B cell (primary cell): Measurements from ENCODE around the gene B9D1. TPM values are rescaled to one million over a fixed set of nuclear protein-coding genes. Genes with fewer than 3 reads are reported as not detected.

Source experiments
- ATAC-seq: fragments of 200-7000 bp; cut with Tn5 transposase; one replicate; pipeline ENCODE4 v1.10.0; 2021; ENCODE audit warnings: low read depth, mild to moderate bottlenecking, moderate number of reproducible peaks, moderate library complexity
- CTCF ChIA-PET: fragments of 350-600 bp; sonication (Branson Sonifier 250); formaldehyde crosslinking; loops from one replicate; lab custom pipeline; 2021; ENCODE audit warnings: antibody characterized with exemption, inconsistent platforms; lab: Charles Lee
- POLR2A ChIA-PET: fragments of 350-600 bp; sonication (Branson Sonifier 250); formaldehyde crosslinking; loops from one replicate; lab custom pipeline; 2021; ENCODE audit warnings: antibody characterized with exemption; lab: Charles Lee
- DNase-seq: peaks from one replicate; pipeline ENCODE4 v3.0.0; 2013
- H2AFZ ChIP-seq: 2 replicates; pipeline ENCODE4 v1.6.1; 2012; ENCODE audit warnings: mild to moderate bottlenecking, low read depth, low read length; ENCODE audit not compliant: insufficient read depth, poor library complexity, severe bottlenecking
- H3K27ac ChIP-seq, 2 donors: 1 replicate in 1 of 2; 2 replicates in 1 of 2; pipeline ENCODE4 v1.5.1; 2012 to 2013; ENCODE audit warnings: low read length in 2 of 2, mild to moderate bottlenecking in 2 of 2, moderate library complexity in 1 of 2
- H3K27me3 ChIP-seq, 4 experiments: fragments of 200-600 bp in 1 of 4; sonication (generic) in 1 of 4; replicated peaks in 1 of 4; 1 replicate in 2 of 4; 2 replicates in 2 of 4; pipeline versions ENCODE4 v1.6.1 to v1.7.0; 2013 to 2016; ENCODE audit warnings: low read length in 3 of 4, mild to moderate bottlenecking in 2 of 4, mixed read lengths in 1 of 4, moderate library complexity in 1 of 4; ENCODE audit not compliant: insufficient read depth in 4 of 4, control insufficient read depth in 3 of 4; ENCODE audit errors: control extremely low read depth in 1 of 4
- H3K36me3 ChIP-seq, 2 experiments: replicated peaks in 1 of 2; 1 replicate in 1 of 2; 2 replicates in 1 of 2; pipeline versions ENCODE4 v1.6.1 to v1.7.1; 2013; ENCODE audit warnings: low read length in 1 of 2; ENCODE audit not compliant: insufficient read depth in 2 of 2, control insufficient read depth in 1 of 2; ENCODE audit errors: control extremely low read depth in 1 of 2, extremely low read depth in 1 of 2
- H3K4me1 ChIP-seq, 2 donors: fragments of 200-600 bp in 1 of 2; sonication (generic) in 1 of 2; 1 replicate in 1 of 2; 2 replicates in 1 of 2; pipeline versions ENCODE4 v1.5.1 to v1.6.1; 2013 to 2017; ENCODE audit warnings: low read length in 2 of 2; ENCODE audit not compliant: control insufficient read depth in 2 of 2, insufficient read depth in 2 of 2
- H3K4me2 ChIP-seq: replicated peaks from 2 replicates; pipeline ENCODE3; 2012; ENCODE audit warnings: mild to moderate bottlenecking, low read depth, low read length; ENCODE audit not compliant: poor library complexity, severe bottlenecking
- H3K4me3 ChIP-seq, 5 experiments: fragments of 200-600 bp in 1 of 5; sonication (generic) in 1 of 5; 1 replicate in 3 of 5; 2 replicates in 2 of 5; pipeline versions ENCODE4 v1.5.1 to v1.7.0; 2011 to 2016; ENCODE audit warnings: low read length in 4 of 5, mild to moderate bottlenecking in 4 of 5, low read depth in 2 of 5, control low read depth in 1 of 5, moderate library complexity in 1 of 5; ENCODE audit not compliant: insufficient read depth in 1 of 5; ENCODE audit errors: control extremely low read depth in 1 of 5, extremely low read depth in 1 of 5
- H3K79me2 ChIP-seq: fragments of 200-600 bp; sonication (generic); one replicate; pipeline ENCODE4 v1.6.0; 2016; ENCODE audit warnings: low read length; ENCODE audit not compliant: control insufficient read depth, insufficient read depth
- H3K9ac ChIP-seq: fragments of 200-600 bp; sonication (generic); 2 replicates; pipeline ENCODE4 v1.6.1; 2017; ENCODE audit warnings: mild to moderate bottlenecking, low read length, moderate library complexity
- H3K9me3 ChIP-seq, 3 donors: one replicate each; pipeline versions ENCODE4 v1.6.1 to v1.7.1; 2013; ENCODE audit warnings: low read length in 2 of 3; ENCODE audit not compliant: control insufficient read depth in 2 of 3, insufficient read depth in 1 of 3; ENCODE audit errors: control extremely low read depth in 1 of 3
- H4K20me1 ChIP-seq: 2 replicates; pipeline ENCODE4 v1.6.0; 2012; ENCODE audit warnings: mild to moderate bottlenecking, low read length; ENCODE audit not compliant: insufficient read depth, control insufficient read depth, poor library complexity, severe bottlenecking
- H3K27ac Mint-ChIP-seq: one replicate; pipeline ENCODE4 v1.8.0; 2021; ENCODE audit warnings: mixed read lengths
- H3K27me3 Mint-ChIP-seq: one replicate; pipeline ENCODE4 v1.8.0; 2021; ENCODE audit warnings: mixed read lengths
- H3K4me1 Mint-ChIP-seq: one replicate; pipeline ENCODE4 v1.8.0; 2021; ENCODE audit warnings: mixed read lengths
- H3K4me3 Mint-ChIP-seq: one replicate; pipeline ENCODE4 v1.8.0; 2021; ENCODE audit warnings: mixed read lengths
- H3K9me3 Mint-ChIP-seq: one replicate; pipeline ENCODE4 v1.8.0; 2022; ENCODE audit warnings: mixed read lengths; ENCODE audit not compliant: insufficient read depth
- EZH2 ChIP-seq: IDR thresholded peaks from 2 replicates; pipeline ENCODE4 v1.6.1; 2012; ENCODE audit warnings: borderline replicate concordance, low read depth, mild to moderate bottlenecking, moderate library complexity, low read length; ENCODE audit not compliant: insufficient read depth, poor library complexity, severe bottlenecking
- WGBS: methylation state at CpG from one replicate; pipeline ENCODE4 v1.1.5; 2013; ENCODE audit warnings: missing lambda C conversion rate; ENCODE audit not compliant: insufficient coverage; 5-methylcytosine and 5-hydroxymethylcytosine counted together
- intact Hi-C: fragments of 100-400 bp; cut with micrococcal nuclease; formaldehyde crosslinking; loops from one replicate; pipeline ENCODE4 v1.10.0; 2022
- polyA plus RNA-seq: library from polyadenylated mRNA; depleted of rRNA; stranded (reverse); fragments of >200 nt; gene quantifications from 2 replicates; pipeline ENCODE4 v1.2.3, GENCODE V29; 2012
- total RNA-seq, 2 donors: library from RNA; stranded (reverse); fragments of 120-200 nt in 1 of 2; gene quantifications; 1 replicate in 1 of 2; 2 replicates in 1 of 2; pipeline versions ENCODE4 v1.2.3 to v1.2.4, GENCODE V29; 2013 to 2022
- TF ChIP-seq, protein P1 (sequence below): fragments of 200-600 bp; IDR thresholded peaks from one replicate; pipeline ENCODE4 v1.8.0; 2022; ENCODE audit warnings: antibody characterized with exemption, mild to moderate bottlenecking

Gene B9D1
- total and polyA plus RNA-seq, 2 donors (not counting 1 experiment from before 2014, with no cell fraction given): 2.5 to 6.9 TPM

DNA sequence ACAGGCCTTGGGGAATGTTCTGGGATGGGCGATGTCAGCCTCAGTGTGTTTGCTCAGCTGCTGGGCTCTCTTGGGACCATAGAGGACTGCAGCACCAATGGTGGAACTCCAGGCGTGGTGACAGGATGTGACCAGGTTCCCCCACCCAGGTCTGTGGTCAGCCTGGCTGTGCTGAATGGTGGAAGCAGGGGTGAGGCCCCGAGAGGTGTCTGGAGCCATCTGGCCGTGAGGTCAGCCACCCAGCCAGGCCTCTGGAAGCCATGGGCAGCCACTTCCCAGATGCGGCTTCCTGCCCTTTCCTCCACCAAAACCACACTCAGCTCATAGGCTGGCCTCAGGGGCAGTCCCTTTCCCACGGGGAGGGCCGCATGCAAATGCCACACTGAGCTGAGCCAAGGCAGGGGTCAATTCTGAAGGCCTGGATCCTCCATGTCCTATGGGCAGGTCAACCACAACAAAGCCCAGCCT lies 8.0 kb upstream of the B9D1 start:
- Histone ChIP-seq H3K4me2 (peak overlapping the region; percentile 70), H2AFZ (peak overlapping the region; percentile 44), H3K27me3 (no peaks in the 10 kb centered on the region), H4K20me1 (no peaks in the 10 kb centered on the region), H3K27ac (peak overlapping the region; percentile 68 to 70), H3K79me2 (peaks cover 22% of the 10 kb centered on the region), H3K9me3 (peaks cover 0 to 4% (median 0%) of the 10 kb centered on the region in 3 donors), H3K4me1 (peaks cover 37 to 53% of the 10 kb centered on the region in 2 donors), H3K4me3 (peak overlapping the region in 1 of 5 experiments; percentile 36), H3K36me3 (peaks cover 0 to 4% of the 10 kb centered on the region in 2 experiments), H3K9ac (peak overlapping the region; percentile 44)
- Mint-ChIP-seq H3K4me1 (peaks cover 53% of the 10 kb centered on the region), H3K27ac (peak overlapping the region; percentile 94), H3K4me3 (peak overlapping the region; percentile 87), H3K9me3 (no peaks in the 10 kb centered on the region), H3K27me3 (no peaks in the 10 kb centered on the region)
- intact Hi-C loops: loop anchor here (1.0 to 10.0 kb wide), 2 partner anchors 8 to 516 kb away; partner anchors contain the start of genes MAPK7 and PRPSAP2
- TF ChIP-seq, protein P1, sequence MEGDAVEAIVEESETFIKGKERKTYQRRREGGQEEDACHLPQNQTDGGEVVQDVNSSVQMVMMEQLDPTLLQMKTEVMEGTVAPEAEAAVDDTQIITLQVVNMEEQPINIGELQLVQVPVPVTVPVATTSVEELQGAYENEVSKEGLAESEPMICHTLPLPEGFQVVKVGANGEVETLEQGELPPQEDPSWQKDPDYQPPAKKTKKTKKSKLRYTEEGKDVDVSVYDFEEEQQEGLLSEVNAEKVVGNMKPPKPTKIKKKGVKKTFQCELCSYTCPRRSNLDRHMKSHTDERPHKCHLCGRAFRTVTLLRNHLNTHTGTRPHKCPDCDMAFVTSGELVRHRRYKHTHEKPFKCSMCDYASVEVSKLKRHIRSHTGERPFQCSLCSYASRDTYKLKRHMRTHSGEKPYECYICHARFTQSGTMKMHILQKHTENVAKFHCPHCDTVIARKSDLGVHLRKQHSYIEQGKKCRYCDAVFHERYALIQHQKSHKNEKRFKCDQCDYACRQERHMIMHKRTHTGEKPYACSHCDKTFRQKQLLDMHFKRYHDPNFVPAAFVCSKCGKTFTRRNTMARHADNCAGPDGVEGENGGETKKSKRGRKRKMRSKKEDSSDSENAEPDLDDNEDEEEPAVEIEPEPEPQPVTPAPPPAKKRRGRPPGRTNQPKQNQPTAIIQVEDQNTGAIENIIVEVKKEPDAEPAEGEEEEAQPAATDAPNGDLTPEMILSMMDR: no peak
- no peak for TF ChIP-seq EZH2
- 8% methylated on average over 7 of the region's 7 CpGs for WGBS
- ATAC-seq (peak; percentile 78), DNase-seq (peak; percentile 41)
- POLR2A ChIA-PET: interaction anchor here (1.9 kb wide), 1 partner anchor 7 kb away, joined by 5 read pairs; the partner anchor contains the start of gene MAPK7
- CTCF ChIA-PET: interaction anchor here (0.7 to 1.3 kb wide), 4 partner anchors 7 to 141 kb away, joined by 3 to 5 read pairs (median 4); partner anchors contain the start of genes B9D1 and MAPK7
